Activated CD8-positive, alpha-beta memory T cell treated with anti-CD3 and anti-CD28 coated beads, Interleukin-2, amount 10 ng/mL, durations not matched to agents 7 days and 5 days (primary cell): Measurements from ENCODE around the gene PPARD. TPM values are rescaled to one million over a fixed set of nuclear protein-coding genes. Genes with fewer than 3 reads are reported as not detected.
A peak's percentile ranks its signal among the peaks of the same experiment; 100 is the strongest.
"Not testable (repeated sequence)": the region's sequence is repeated elsewhere in the genome, so short reads cannot be mapped to it uniquely, and the experiment has no call there.

Source experiments
- ATAC-seq: fragments of 150-1000 bp; cut with Tn5 transposase; one replicate; pipeline ENCODE4 v1.10.0; 2021; ENCODE audit warnings: moderate library complexity
- CTCF ChIA-PET: fragments of 350-600 bp; sonication (Branson Sonifier 250); formaldehyde crosslinking; loops from one replicate; lab custom pipeline; 2021; ENCODE audit warnings: antibody characterized with exemption; lab: Charles Lee
- DNase-seq: peaks from one replicate; pipeline ENCODE4 v3.0.0-alpha.2; 2020
- H3K27ac Mint-ChIP-seq: one replicate; pipeline ENCODE4 v1.8.0; 2021; ENCODE audit warnings: mild to moderate bottlenecking, mixed read lengths
- H3K27me3 Mint-ChIP-seq: one replicate; pipeline ENCODE4 v1.8.0; 2021; ENCODE audit warnings: mixed read lengths
- H3K36me3 Mint-ChIP-seq: one replicate; pipeline ENCODE4 v1.8.0; 2021; ENCODE audit warnings: mild to moderate bottlenecking, mixed read lengths
- H3K4me1 Mint-ChIP-seq: one replicate; pipeline ENCODE4 v1.8.0; 2021; ENCODE audit warnings: mixed read lengths
- H3K4me3 Mint-ChIP-seq: one replicate; pipeline ENCODE4 v1.8.0; 2021; ENCODE audit warnings: mild to moderate bottlenecking, moderate library complexity, mixed read lengths
- H3K9me3 Mint-ChIP-seq: one replicate; pipeline ENCODE4 v1.8.0; 2022; ENCODE audit warnings: low read depth, mixed read lengths
- total RNA-seq, 2 experiments: library from RNA; stranded (reverse); gene quantifications; one replicate each; pipeline ENCODE4 v1.2.3, GENCODE V29; 2021

The PPARD gene
- total RNA-seq, 2 experiments from 2014 or later, result 16.4 to 18.8 TPM

DNA sequence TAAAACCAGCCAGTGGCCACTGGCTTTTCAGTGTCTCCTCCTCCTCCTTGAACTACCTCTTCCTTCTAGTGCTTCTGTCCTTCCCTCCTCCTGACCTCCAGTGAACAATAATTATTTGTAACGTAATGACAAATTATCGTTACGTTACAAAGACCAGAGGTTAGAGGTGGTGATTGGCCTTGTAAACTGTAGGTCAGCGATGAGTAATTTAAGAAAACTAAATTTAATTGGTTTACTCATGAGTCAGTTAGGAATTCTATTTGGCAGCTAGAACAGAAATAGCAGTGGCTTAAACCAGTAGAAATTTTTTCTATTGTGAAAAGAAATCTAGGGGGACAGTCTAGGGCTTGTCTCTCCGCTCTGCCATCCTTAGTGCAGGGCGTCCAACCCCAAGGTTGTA, 38.8 kb downstream of the PPARD start:
- DNase-seq (no peak), ATAC-seq (no peak)
- Mint-ChIP-seq H3K27me3 (no peaks in the 10 kb centered on the region), H3K36me3 (peaks cover 13% of the 10 kb centered on the region), H3K4me3 (no peak overlapping the region), H3K9me3 (no peaks in the 10 kb centered on the region), H3K4me1 (peaks cover 16% of the 10 kb centered on the region), H3K27ac (no peak overlapping the region)
- CTCF ChIA-PET, result interaction anchor here (1.3 kb wide), 1 partner anchor 68 kb away, joined by 4 read pairs; no protein-coding TSS in a partner anchor

DNA sequence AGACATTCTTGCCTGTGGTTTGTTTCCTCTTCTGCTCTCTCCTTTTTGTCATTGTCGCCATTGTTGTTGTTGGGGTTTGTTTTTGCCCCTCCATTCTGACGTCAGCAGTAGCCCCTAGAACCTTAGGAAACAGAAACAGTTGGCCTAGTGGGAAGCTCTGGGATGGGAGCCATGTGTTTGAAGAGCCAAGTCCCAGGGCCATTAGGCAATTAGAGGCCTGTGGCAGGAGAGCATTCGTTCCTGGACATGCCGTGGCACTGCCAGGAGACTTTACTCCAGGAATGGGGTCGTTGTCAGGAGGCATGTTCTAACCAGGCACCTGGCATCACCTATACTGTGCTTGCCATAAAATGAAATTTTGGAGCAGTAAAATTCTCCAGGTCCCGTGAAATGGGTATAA, 39.7 kb downstream of the PPARD start:
- DNase-seq (no peak), ATAC-seq (no peak)
- CTCF ChIA-PET, result interaction anchor here (1.3 kb wide), 1 partner anchor 67 kb away, joined by 4 read pairs; no protein-coding TSS in a partner anchor
- H3K36me3 Mint-ChIP-seq, result peaks cover 15% of the 10 kb centered on the region
- H3K27me3 Mint-ChIP-seq, result no peaks in the 10 kb centered on the region
- no peak overlapping the region for H3K4me3 Mint-ChIP-seq
- H3K9me3 Mint-ChIP-seq, result no peaks in the 10 kb centered on the region
- no peak overlapping the region for H3K27ac Mint-ChIP-seq
- peaks cover 17% of the 10 kb centered on the region for H3K4me1 Mint-ChIP-seq

- Mint-ChIP-seq H3K36me3 (peaks cover 10% of the 10 kb centered on the region), H3K27ac (no peak overlapping the region), H3K27me3 (no peaks in the 10 kb centered on the region), H3K4me3 (no peak overlapping the region), H3K9me3 (no peaks in the 10 kb centered on the region), H3K4me1 (peaks cover 31% of the 10 kb centered on the region)
- DNase-seq, result no peak
- CTCF ChIA-PET, result interaction anchor here (0.6 kb wide), 1 partner anchor 30 kb away, joined by 3 read pairs; no protein-coding TSS in a partner anchor
- ATAC-seq, result no peak
Observed at GRCh38 chr6:35385457-35386202, 43.3 kb downstream of the PPARD start.

DNA sequence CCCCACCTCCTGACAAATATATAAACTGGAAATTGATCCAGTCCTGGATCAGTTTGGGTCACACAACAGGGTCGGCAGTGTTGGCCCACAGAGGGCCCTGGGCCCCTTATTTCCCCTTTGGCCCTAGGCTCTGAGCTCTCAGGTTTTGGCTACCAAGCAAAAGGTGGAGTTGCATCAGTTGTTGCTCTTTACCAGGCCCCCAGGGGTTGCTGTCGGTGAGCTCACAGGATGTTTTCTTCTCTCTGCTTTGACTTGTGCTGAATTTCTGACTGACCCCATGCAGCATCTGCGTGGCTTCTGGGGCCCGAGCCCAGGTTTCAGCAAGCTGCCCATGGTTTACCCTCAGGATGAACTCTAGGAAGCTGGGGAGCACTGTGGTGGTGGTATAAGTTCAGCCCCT, 44.6 kb downstream of the PPARD start:
- Mint-ChIP-seq H3K27ac (no peak overlapping the region), H3K27me3 (no peaks in the 10 kb centered on the region), H3K4me3 (no peak overlapping the region), H3K4me1 (peaks cover 38% of the 10 kb centered on the region), H3K36me3 (peaks cover 6% of the 10 kb centered on the region), H3K9me3 (no peaks in the 10 kb centered on the region)
- no peak for DNase-seq
- CTCF ChIA-PET, result interaction anchor here (0.9 to 1.5 kb wide), 3 partner anchors 32 to 64 kb away, joined by 3 to 4 read pairs (median 4); no protein-coding TSS in a partner anchor
- ATAC-seq, result no peak

GRCh38 chr6:35388030-35388429, 45.7 kb downstream of the PPARD start:
- Mint-ChIP-seq H3K9me3 (no peaks in the 10 kb centered on the region), H3K27ac (no peak overlapping the region), H3K4me1 (peaks cover 47% of the 10 kb centered on the region), H3K4me3 (no peak overlapping the region), H3K36me3 (peaks cover 4% of the 10 kb centered on the region), H3K27me3 (no peaks in the 10 kb centered on the region)
- DNase-seq (no peak), ATAC-seq (no peak)
- CTCF ChIA-PET, result interaction anchor here (0.6 to 1.5 kb wide), 4 partner anchors 31 to 63 kb away, joined by 3 to 4 read pairs (median 4); no protein-coding TSS in a partner anchor

- Mint-ChIP-seq H3K4me1 (peaks cover 55% of the 10 kb centered on the region), H3K36me3 (peaks cover 2% of the 10 kb centered on the region), H3K4me3 (no peak overlapping the region), H3K27ac (no peak overlapping the region), H3K9me3 (no peaks in the 10 kb centered on the region), H3K27me3 (no peaks in the 10 kb centered on the region)
- DNase-seq, result no peak
- CTCF ChIA-PET, result interaction anchor here (0.7 to 2.0 kb wide), 3 partner anchors 31 to 283 kb away, joined by 3 to 7 read pairs (median 4); no protein-coding TSS in a partner anchor
- ATAC-seq, result no peak
Observed at GRCh38 chr6:35388772-35389352, 46.5 kb downstream of the PPARD start.

DNA sequence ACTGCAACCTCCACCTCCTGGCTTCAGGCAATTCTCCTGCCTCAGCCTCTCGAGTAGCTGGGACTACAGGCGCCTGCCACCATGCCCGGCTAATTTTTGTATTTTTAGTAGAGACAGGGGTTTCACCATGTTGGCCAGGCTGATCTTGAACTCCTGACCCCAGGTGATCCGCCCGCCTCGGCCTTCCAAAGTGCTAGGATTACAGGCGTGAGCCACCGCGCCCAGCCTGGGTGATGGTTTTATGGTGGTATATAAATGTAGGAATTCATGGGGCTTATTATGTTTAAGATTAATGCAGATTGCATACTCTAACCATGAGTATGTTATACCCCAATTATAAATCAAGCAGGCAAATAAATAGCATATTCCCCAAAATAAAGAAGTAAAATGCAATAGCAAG, 47.0 kb downstream of the PPARD start:
- ATAC-seq, H3K4me3 Mint-ChIP-seq, H3K36me3 Mint-ChIP-seq, H3K27me3 Mint-ChIP-seq, DNase-seq, H3K27ac Mint-ChIP-seq, H3K9me3 Mint-ChIP-seq: not testable (repeated sequence)
- CTCF ChIA-PET, result interaction anchor here (0.7 to 2.0 kb wide), 2 partner anchors 31 to 283 kb away, joined by 3 to 7 read pairs; no protein-coding TSS in a partner anchor
- peaks cover 60% of the 10 kb centered on the region for H3K4me1 Mint-ChIP-seq

DNA sequence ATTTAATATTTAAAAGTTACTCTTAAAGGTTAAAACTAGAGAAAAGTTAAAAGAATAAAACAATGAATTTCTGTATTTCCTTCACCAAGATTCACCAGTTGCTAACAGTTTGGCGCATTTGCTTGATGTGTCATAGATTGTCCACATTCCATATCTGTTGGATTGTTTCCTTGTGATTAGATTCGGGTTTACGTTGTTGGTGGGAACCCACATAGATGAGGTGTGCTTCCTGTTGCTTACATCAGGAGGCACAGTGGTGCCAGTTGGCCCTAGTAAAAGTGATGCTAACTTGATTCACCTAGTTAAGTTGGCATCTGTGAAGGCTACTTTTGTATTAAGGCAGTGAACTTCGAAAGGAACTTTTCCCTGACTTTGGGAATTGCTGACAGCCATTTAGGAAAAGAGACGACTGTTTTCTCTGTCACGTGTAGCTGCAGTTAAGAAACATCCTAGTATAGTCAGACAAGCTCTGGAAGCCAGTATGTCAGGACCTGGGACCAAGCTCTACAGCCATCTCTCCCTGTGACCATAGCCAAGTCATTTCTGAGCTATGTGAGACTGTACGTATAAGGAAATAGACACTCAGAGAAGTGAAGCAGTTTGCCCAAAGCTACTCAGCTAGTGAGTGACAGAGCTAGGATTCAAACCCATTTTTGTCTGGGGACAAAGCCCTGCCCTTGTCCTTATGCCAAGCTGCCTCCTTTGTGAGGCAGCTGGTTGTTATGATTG, 49.0 kb downstream of the PPARD start:
- Mint-ChIP-seq H3K27me3 (no peaks in the 10 kb centered on the region), H3K27ac (peak overlapping the region; percentile 68), H3K36me3 (peaks cover 2% of the 10 kb centered on the region), H3K4me3 (no peak overlapping the region), H3K9me3 (no peaks in the 10 kb centered on the region), H3K4me1 (peaks cover 66% of the 10 kb centered on the region)
- ATAC-seq (no peak), DNase-seq (no peak)
- CTCF ChIA-PET, result interaction anchor here (1.4 to 1.5 kb wide), 3 partner anchors 9 to 58 kb away, joined by 4 to 6 read pairs (median 6); no protein-coding TSS in a partner anchor

- Mint-ChIP-seq H3K27me3 (no peaks in the 10 kb centered on the region), H3K27ac (no peak overlapping the region), H3K4me1 (peaks cover 65% of the 10 kb centered on the region), H3K36me3 (no peaks in the 10 kb centered on the region), H3K4me3 (no peak overlapping the region), H3K9me3 (no peaks in the 10 kb centered on the region)
- no peak for ATAC-seq
- CTCF ChIA-PET, result interaction anchor here (1.0 to 1.5 kb wide), 4 partner anchors 9 to 57 kb away, joined by 3 to 6 read pairs (median 5); no protein-coding TSS in a partner anchor
- DNase-seq, result no peak
Observed at GRCh38 chr6:35392111-35392702, 49.8 kb downstream of the PPARD start.

DNA sequence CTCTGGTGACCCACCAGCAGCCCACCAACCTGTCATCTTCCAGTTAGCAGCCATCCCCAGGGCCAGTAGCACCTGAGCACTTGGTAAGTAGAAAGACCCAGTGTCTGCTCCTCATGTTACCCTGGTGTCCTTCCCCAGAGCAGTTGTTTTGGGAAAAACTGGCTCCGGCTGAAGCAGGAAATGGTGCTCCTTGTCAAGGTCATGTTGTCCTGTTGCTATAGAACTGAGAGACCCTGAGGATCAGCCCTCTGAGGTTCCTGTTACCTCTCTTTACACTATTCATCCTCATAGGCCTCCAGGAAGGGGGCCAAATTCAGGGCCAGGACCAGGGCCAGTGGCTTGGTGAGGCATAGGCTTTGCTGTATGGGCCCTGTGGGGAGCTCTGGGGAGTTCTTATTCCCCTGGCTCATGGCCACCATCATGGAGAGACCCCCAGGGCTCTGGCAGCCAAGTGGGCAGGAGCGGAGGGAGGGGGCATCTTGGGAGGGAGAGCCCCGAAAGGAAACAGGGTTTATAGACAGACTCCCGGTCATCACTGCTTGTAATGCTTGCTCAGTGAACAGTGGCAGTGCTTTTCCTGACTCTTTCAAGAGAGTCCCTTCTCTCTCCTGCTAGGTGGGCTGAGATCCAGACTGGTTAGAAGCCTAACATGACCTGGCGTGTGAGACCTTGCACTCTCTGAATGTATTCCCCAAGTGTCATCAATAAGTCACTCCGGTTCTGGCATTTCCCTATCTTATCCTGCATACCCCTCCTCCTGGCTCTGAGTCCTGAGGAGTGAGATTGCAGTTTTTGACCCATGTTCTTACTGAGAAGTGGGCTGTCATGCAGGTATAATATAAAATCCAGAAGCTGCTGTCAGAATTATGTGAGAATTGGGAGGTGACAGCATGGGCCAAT, 50.7 kb downstream of the PPARD start:
- Mint-ChIP-seq H3K27ac (peak overlapping the region; percentile 96), H3K36me3 (no peaks in the 10 kb centered on the region), H3K4me1 (peaks cover 66% of the 10 kb centered on the region), H3K27me3 (no peaks in the 10 kb centered on the region), H3K9me3 (no peaks in the 10 kb centered on the region), H3K4me3 (no peak overlapping the region)
- CTCF ChIA-PET, result interaction anchor here (1.0 to 1.4 kb wide), 4 partner anchors 8 to 56 kb away, joined by 3 to 4 read pairs (median 4); no protein-coding TSS in a partner anchor
- ATAC-seq (no peak), DNase-seq (no peak)

DNA sequence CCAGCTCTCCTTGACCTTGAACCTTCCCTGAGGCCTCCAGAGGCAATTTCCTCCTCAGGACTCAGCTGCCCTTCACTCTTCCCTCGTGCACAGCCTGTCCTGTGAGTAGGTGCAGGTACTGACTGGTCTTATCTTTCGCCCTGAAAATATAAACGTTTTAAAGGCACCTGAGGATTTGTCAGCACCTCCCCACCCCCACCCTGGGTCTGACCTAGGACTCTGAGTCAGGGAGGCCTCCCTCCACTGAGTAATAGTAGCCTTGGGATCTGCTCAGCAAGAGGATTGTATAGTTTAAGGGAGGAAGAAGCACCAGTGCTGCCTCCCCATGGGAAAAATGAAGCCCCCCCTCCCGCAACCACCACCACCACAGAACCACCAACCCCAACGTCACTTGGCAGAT, 54.6 kb downstream of the PPARD start:
- H3K9me3 Mint-ChIP-seq, result no peaks in the 10 kb centered on the region
- no peaks in the 10 kb centered on the region for H3K27me3 Mint-ChIP-seq
- H3K27ac Mint-ChIP-seq, result no peak overlapping the region
- no peak for ATAC-seq
- no peak for DNase-seq
- peaks cover 3% of the 10 kb centered on the region for H3K36me3 Mint-ChIP-seq
- no peak overlapping the region for H3K4me3 Mint-ChIP-seq
- peaks cover 64% of the 10 kb centered on the region for H3K4me1 Mint-ChIP-seq
- CTCF ChIA-PET, result interaction anchor here (1.1 kb wide), 1 partner anchor 53 kb away, joined by 3 read pairs; no protein-coding TSS in a partner anchor
